ENCODE measurements around the gene CDR2. TPM values are rescaled to one million over a fixed set of nuclear protein-coding genes. Genes with fewer than 3 reads are reported as not detected.

Gene CDR2
- total and polyA plus RNA-seq, 2 donors (not counting 1 experiment from before 2014, with no cell fraction given), result 8.0 to 11.3 TPM

GRCh38 chr16:22375963-22376640 is 1.7 kb upstream of the CDR2 start:
- Histone ChIP-seq H3K4me3 (ENCODE audit: control extremely low read depth in 1 of 5, extremely low read depth in 1 of 5, insufficient read depth in 1 of 5, low read depth in 2 of 5, low read length in 4 of 5) (no peak overlapping the region), H3K4me2 (replicated peaks; ENCODE audit: low read depth, low read length, poor library complexity, severe bottlenecking) (no peak overlapping the region), H3K27me3 (replicated peaks in 1 of 4; ENCODE audit: control extremely low read depth in 1 of 4, control insufficient read depth in 3 of 4, insufficient read depth in 4 of 4, low read length in 3 of 4) (no peaks in the 10 kb centered on the region), H3K36me3 (replicated peaks in 1 of 2; ENCODE audit: control extremely low read depth in 1 of 2, control insufficient read depth in 1 of 2, extremely low read depth in 1 of 2, insufficient read depth in 2 of 2, low read length in 1 of 2) (no peaks in the 10 kb centered on the region), H2AFZ (ENCODE audit: insufficient read depth, low read depth, low read length, poor library complexity, severe bottlenecking) (no peak overlapping the region), H3K9me3 (ENCODE audit: control extremely low read depth in 1 of 3, control insufficient read depth in 2 of 3, insufficient read depth in 1 of 3, low read length in 2 of 3) (no peaks in the 10 kb centered on the region), H3K79me2 (ENCODE audit: control insufficient read depth, insufficient read depth, low read length) (peaks cover 12% of the 10 kb centered on the region), H3K27ac (ENCODE audit: low read length in 2 of 2) (no peak overlapping the region), H3K9ac (ENCODE audit: low read length) (no peak overlapping the region), H4K20me1 (ENCODE audit: control insufficient read depth, insufficient read depth, low read length, poor library complexity, severe bottlenecking) (no peaks in the 10 kb centered on the region), H3K4me1 (ENCODE audit: control insufficient read depth in 2 of 2, insufficient read depth in 2 of 2, low read length in 2 of 2) (peaks cover 13 to 14% of the 10 kb centered on the region in 2 donors)
- peak overlapping the region; percentile 35 for H3K4me3 Mint-ChIP-seq
- 100% methylated on average over 1 of the region's 8 CpGs for WGBS (ENCODE audit: insufficient coverage)
- CTCF ChIA-PET, result no interaction called here
- TF ChIP-seq EZH2 (IDR thresholded peaks at IDR 0.05; ENCODE audit: borderline replicate concordance, insufficient read depth, low read depth, low read length, poor library complexity, severe bottlenecking), result no peak
- TF ChIP-seq CTCF (IDR thresholded peaks at IDR 0.05), result no peak
- ATAC-seq (ENCODE audit: low read depth), result no peak
- intact Hi-C loops (cut with micrococcal nuclease), result loop anchor here (2.0 kb wide), 3 partner anchors 17 to 185 kb away; no protein-coding TSS in a partner anchor
- DNase-seq, result no peak
- POLR2A ChIA-PET, result no interaction called here
- no peaks in the 10 kb centered on the region for H3K27me3 Mint-ChIP-seq
- no peak overlapping the region for H3K27ac Mint-ChIP-seq
- H3K4me1 Mint-ChIP-seq, result peaks cover 19% of the 10 kb centered on the region
- H3K9me3 Mint-ChIP-seq (ENCODE audit: insufficient read depth), result no peaks in the 10 kb centered on the region
